Measurements from ENCODE around the gene PLVAP. TPM values are rescaled to one million over a fixed set of nuclear protein-coding genes. Genes with fewer than 3 reads are reported as not detected.

Gene PLVAP
- total RNA-seq, 1 donor from 2014 or later = 74.9 TPM

GRCh38 chr19:17398902-17399527 lies 21.9 kb upstream of the PLVAP start:
- Histone ChIP-seq H3K4me1 (no peaks in the 10 kb centered on the region), H3K36me3 (no peaks in the 10 kb centered on the region), H3K27ac (no peak overlapping the region), H3K9me3 (no peaks in the 10 kb centered on the region), H3K4me3 (no peak overlapping the region), H3K27me3 (no peaks in the 10 kb centered on the region)
- DNase-seq (ENCODE audit: extremely low spot score in 2 of 2) = no peak
- intact Hi-C loops (cut with DNase I) = no loop called here
- no peak for TF ChIP-seq POLR2AphosphoS5 (IDR thresholded peaks at IDR 0.05; ENCODE audit: insufficient read depth in 1 of 2, low read depth in 1 of 2)
- no peak for TF ChIP-seq POLR2A (IDR thresholded peaks at IDR 0.05)
- TF ChIP-seq CTCF (IDR thresholded peaks at IDR 0.05) = no peak

- TF ChIP-seq POLR2A (IDR thresholded peaks at IDR 0.05) = no peak
- TF ChIP-seq CTCF (IDR thresholded peaks at IDR 0.05) = peak in 2 of 3 experiments; percentile 36 to 58
- no peaks in the 10 kb centered on the region for H3K9me3 ChIP-seq
- intact Hi-C loops (cut with DNase I) = no loop called here
- H3K36me3 ChIP-seq = no peaks in the 10 kb centered on the region
- H3K4me1 ChIP-seq = peaks cover 10% of the 10 kb centered on the region
- no peak overlapping the region for H3K27ac ChIP-seq
- no peaks in the 10 kb centered on the region for H3K27me3 ChIP-seq
- no peak overlapping the region for H3K4me3 ChIP-seq
- DNase-seq (ENCODE audit: extremely low spot score in 2 of 2) = no peak
Observed at GRCh38 chr19:17394891-17395415, 17.8 kb upstream of the PLVAP start.

- Histone ChIP-seq H3K4me3 (no peak within 1 kb of the TSS), H3K27ac (no peak within 1 kb of the TSS), H3K36me3 (no peaks in the 10 kb centered on the region), H3K27me3 (no peaks in the 10 kb centered on the region), H3K4me1 (peaks cover 10% of the 10 kb centered on the region), H3K9me3 (no peaks in the 10 kb centered on the region)
- no peak for DNase-seq (ENCODE audit: extremely low spot score in 2 of 2)
- intact Hi-C loops (cut with DNase I) = no loop called here
- no peak for TF ChIP-seq POLR2A (IDR thresholded peaks at IDR 0.05)
- TF ChIP-seq CTCF (IDR thresholded peaks at IDR 0.05) = no peak
- no peak for TF ChIP-seq POLR2AphosphoS5 (IDR thresholded peaks at IDR 0.05; ENCODE audit: insufficient read depth in 1 of 2, low read depth in 1 of 2)
Observed at GRCh38 chr19:17393914-17394313, 16.8 kb upstream of the PLVAP start, which contains the start of gene CCDC194. CCDC194 (minus strand) TSS chr19:17394196; CDS start chr19:17394158, 38 bp downstream.

- Histone ChIP-seq H3K4me3 (no peak overlapping the region), H3K27me3 (no peaks in the 10 kb centered on the region), H3K9me3 (no peaks in the 10 kb centered on the region), H3K36me3 (no peaks in the 10 kb centered on the region), H3K4me1 (peaks cover 10% of the 10 kb centered on the region), H3K27ac (no peak overlapping the region)
- DNase-seq (ENCODE audit: extremely low spot score in 2 of 2) = no peak
- intact Hi-C loops (cut with DNase I) = no loop called here
- TF ChIP-seq POLR2AphosphoS5 (IDR thresholded peaks at IDR 0.05; ENCODE audit: insufficient read depth in 1 of 2, low read depth in 1 of 2) (no peak), CTCF (IDR thresholded peaks at IDR 0.05) (no peak), POLR2A (IDR thresholded peaks at IDR 0.05) (no peak)
Observed at GRCh38 chr19:17393002-17393401, 15.9 kb upstream of the PLVAP start.

Data from vagina (tissue), 2 donors.